Stimulated activated naive CD8-positive, alpha-beta T cell treated with anti-CD3 and anti-CD28 coated beads, Interleukin-15, amount 100 ng/mL, for 72 hours (primary cell): Measurements from ENCODE around the gene MARCHF3.
"Not testable (repeated sequence)": the region's sequence is repeated elsewhere in the genome, so short reads cannot be mapped to it uniquely, and the experiment has no call there.

Experiments
- ATAC-seq: fragments of 150-1000 bp; cut with Tn5 transposase; 2 replicates; pipeline ENCODE4 v1.10.0; 2021; ENCODE audit warnings: mild to moderate bottlenecking, moderate library complexity
- DNase-seq, 2 donors: peaks; one replicate each; pipeline ENCODE4 v3.0.0; 2021 to 2022
- H3K27ac Mint-ChIP-seq, 2 donors: one replicate each; pipeline ENCODE4 v1.8.0; 2022; ENCODE audit warnings: mild to moderate bottlenecking in 2 of 2, mixed read lengths in 2 of 2, moderate library complexity in 2 of 2
- H3K27me3 Mint-ChIP-seq: one replicate; pipeline ENCODE4 v1.8.0; 2022; ENCODE audit warnings: mixed read lengths
- H3K4me1 Mint-ChIP-seq: one replicate; pipeline ENCODE4 v1.8.0; 2022; ENCODE audit warnings: mild to moderate bottlenecking, mixed read lengths
- H3K4me3 Mint-ChIP-seq, 2 donors: one replicate each; pipeline ENCODE4 v1.8.0; 2022; ENCODE audit warnings: mild to moderate bottlenecking in 2 of 2, mixed read lengths in 2 of 2, moderate library complexity in 1 of 2
- H3K9me3 Mint-ChIP-seq, 2 donors: one replicate each; pipeline ENCODE4 v1.8.0; 2022; ENCODE audit warnings: mixed read lengths in 2 of 2

Gene MARCHF3

DNA sequence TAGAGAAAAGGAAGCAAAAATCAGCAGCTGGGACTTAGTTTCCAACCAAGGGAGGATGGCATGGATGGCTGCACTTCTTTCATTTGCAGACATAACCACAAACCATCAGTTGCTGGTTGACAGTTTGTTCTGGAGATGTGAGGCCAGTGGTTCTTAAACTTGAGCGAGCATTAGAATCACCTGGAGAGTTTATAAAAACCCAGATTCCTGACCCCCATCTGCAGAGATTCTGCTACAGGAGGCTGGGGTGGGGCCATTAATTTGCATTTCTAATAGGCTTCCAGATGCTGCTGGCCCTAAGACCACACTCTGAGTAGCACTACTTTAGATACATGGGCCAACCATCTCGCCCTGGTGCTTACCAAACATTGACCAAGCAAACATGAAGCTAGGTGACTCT is 60.8 kb downstream of the MARCHF3 start:
- ATAC-seq, result no peak
- H3K27ac Mint-ChIP-seq, result no peak overlapping the region
- H3K9me3 Mint-ChIP-seq, result peaks cover 0 to 5% of the 10 kb centered on the region in 2 donors
- no peak overlapping the region for H3K4me3 Mint-ChIP-seq
- peaks cover 43% of the 10 kb centered on the region for H3K4me1 Mint-ChIP-seq
- no peak for DNase-seq
- H3K27me3 Mint-ChIP-seq, result no peaks in the 10 kb centered on the region

DNA sequence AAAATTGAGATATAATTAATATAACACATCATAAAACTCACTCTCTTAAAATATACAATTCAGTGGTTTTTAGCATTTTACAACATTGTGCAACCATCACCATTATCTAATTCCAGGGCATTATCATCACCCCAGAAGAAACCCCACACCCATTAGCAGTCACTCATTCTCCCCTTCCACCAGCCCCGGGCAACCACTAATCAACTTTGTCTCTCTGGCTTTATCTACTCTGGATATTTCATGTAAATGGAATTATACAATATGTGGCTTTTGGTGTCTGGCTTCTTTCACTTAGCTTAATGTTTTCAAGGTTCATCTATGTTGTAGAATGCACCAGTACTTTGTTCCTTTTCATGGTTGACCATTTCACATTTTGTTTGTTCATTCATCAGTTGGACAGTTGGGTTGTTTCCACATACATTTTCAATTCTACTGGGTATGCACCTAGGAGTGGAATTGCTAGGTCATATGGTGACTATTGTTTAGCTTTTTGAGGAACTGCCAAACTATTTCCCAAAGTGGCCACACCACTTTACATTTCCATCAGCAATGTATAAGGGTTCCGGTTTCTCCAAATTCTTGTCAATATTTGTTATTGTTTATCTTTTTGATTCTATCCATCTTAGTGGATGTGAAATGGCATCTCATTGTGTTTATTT is 62.4 kb downstream of the MARCHF3 start:
- ATAC-seq (no peak), DNase-seq (no peak)
- Mint-ChIP-seq H3K9me3 (peaks cover 0 to 5% of the 10 kb centered on the region in 2 donors), H3K27ac (no peak overlapping the region), H3K4me1 (peaks cover 37% of the 10 kb centered on the region), H3K4me3 (no peak overlapping the region), H3K27me3 (no peaks in the 10 kb centered on the region)

DNA sequence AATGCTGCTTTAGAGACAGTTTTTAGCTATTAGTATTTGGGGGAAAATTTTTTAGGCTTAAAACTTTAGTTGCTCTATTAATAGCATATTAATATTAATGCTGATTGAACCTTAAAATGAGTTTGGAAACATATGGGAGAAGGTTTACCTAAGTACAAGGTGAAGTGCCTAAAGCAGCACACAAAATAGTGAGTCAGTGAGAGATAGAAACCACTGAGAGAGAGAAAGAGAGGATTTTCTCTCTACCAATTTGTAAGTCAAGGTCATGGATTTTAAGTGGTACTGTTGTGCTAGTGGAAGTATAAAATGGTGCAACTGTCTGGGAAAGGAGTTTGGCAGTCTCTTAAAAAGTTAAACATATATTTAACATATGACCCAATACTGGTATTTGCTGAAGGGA is 64.9 kb downstream of the MARCHF3 start:
- peaks cover 0 to 5% of the 10 kb centered on the region in 2 donors for H3K9me3 Mint-ChIP-seq
- no peak overlapping the region for H3K27ac Mint-ChIP-seq
- no peak overlapping the region for H3K4me3 Mint-ChIP-seq
- no peak for DNase-seq
- H3K27me3 Mint-ChIP-seq, result no peaks in the 10 kb centered on the region
- H3K4me1 Mint-ChIP-seq, result peaks cover 13% of the 10 kb centered on the region
- ATAC-seq, result no peak

DNA sequence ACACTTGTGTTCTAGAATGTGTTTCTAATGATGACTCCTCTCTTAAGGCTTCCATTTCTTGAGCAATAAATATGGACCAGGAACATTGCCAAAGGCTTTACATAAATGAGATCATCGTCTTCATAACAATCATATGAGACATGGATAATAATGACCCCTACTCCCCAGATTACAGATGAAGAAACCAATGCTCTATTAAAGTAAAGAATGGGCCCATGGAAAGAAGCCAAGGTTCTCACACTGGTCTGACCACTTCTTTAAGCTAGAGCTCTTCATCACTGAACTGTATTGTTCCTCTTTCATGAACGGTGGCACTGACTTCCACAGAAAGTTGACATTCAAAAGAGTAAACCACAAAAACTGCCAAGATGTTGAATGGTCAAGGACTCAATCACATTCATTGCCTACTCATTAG is 65.3 kb downstream of the MARCHF3 start:
- no peak overlapping the region for H3K4me3 Mint-ChIP-seq
- no peak overlapping the region for H3K27ac Mint-ChIP-seq
- peaks cover 0 to 5% of the 10 kb centered on the region in 2 donors for H3K9me3 Mint-ChIP-seq
- no peaks in the 10 kb centered on the region for H3K27me3 Mint-ChIP-seq
- no peak for DNase-seq
- no peak for ATAC-seq
- peaks cover 12% of the 10 kb centered on the region for H3K4me1 Mint-ChIP-seq

DNA sequence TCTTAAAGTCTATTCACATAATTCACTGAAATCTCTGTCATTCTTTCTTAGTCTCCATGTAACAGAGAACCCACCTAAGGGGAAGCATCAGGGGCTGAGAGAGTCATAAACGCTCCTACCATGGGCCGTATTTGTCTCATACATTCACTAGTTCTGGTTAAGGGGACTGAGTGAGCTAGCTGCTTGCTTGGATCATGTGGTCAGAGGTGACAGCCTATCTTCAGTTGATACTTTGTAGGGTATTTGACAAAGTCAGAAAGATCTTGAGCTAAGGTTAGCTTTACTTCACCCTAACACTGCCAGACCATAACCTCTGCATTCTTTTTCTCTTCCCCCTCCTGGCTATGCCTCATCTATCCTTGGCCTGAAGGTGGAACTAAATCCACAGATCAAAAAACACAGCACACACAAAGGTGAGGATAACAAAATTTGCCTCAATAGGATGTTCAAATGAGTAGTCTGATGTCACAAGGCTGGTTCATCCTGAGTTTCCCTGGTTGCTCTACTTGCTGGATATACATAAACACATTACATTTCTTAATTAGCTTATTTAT is 66.5 kb downstream of the MARCHF3 start:
- no peak for ATAC-seq
- H3K9me3 Mint-ChIP-seq, result peaks cover 0 to 5% of the 10 kb centered on the region in 2 donors
- peaks cover 5% of the 10 kb centered on the region for H3K4me1 Mint-ChIP-seq
- no peaks in the 10 kb centered on the region for H3K27me3 Mint-ChIP-seq
- DNase-seq, result no peak
- no peak overlapping the region for H3K4me3 Mint-ChIP-seq
- no peak overlapping the region for H3K27ac Mint-ChIP-seq

DNA sequence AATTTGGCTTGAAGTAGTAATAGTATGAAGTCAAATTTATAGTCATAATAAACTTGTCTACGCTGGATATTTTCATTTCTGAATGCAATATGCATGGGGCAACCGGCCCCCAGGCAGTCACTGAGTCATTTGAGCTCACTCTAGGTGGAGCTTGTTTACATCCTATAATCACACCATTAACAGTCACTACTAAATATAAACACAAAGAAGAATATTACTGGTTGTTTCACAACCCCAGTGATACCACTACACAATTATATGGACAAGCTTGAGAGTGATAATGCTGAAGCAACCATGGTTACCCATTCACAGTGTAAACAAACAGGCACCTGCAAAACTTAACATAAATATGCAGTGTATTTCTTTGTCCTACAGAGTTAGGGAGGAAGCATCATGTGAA is 68.7 kb downstream of the MARCHF3 start:
- no peak for DNase-seq

DNA sequence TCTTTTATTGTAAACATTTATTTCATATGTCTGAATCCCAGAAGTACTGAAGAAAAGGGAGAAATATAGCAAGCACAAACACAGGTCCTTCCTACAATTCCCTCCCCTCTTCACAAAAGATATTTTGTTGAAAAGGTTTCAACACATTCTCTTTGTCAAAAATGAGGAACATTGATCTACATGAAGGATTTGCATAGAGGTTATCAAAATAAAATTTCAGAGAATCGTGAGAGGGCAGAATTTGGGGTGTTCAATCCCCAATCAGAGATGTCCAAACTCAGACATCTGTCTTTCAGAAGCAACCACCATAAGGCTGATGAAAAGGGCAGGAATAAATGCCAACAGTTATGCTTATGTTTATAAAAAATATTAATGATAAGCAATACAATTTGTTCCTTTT is 69.2 kb downstream of the MARCHF3 start:
- peak overlapping the region in 1 of 2 donors; percentile 41 for H3K27ac Mint-ChIP-seq
- no peaks in the 10 kb centered on the region for H3K9me3 Mint-ChIP-seq
- DNase-seq, result no peak
- peaks cover 5% of the 10 kb centered on the region for H3K4me1 Mint-ChIP-seq
- no peak for ATAC-seq
- H3K27me3 Mint-ChIP-seq, result no peaks in the 10 kb centered on the region
- no peak overlapping the region for H3K4me3 Mint-ChIP-seq

More for the DNA sequence above, 68.7 kb downstream of the MARCHF3 start:
- H3K27ac Mint-ChIP-seq, result no peak overlapping the region
- H3K4me1 Mint-ChIP-seq, result peaks cover 5% of the 10 kb centered on the region
- no peaks in the 10 kb centered on the region for H3K27me3 Mint-ChIP-seq
- H3K4me3 Mint-ChIP-seq, result no peak overlapping the region
- ATAC-seq, result no peak
- no peaks in the 10 kb centered on the region for H3K9me3 Mint-ChIP-seq

DNA sequence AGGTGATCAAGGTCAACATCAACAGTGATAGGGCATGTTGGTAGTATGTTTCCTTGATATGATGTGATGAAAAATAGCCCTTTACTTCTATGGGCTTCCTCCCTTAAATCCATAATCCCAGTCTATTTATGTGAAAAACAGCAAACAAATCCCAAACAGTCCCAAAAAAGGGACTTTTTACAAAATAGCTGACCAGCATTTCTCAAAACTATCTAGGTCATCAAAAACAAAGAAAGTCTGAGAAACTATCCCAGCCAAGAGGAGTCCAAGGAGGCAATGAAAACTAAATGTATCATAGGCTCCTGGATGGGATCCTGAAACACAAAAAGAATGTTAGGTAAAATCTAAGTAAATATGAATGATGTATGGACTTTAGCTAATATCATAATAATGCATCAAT is 71.2 kb downstream of the MARCHF3 start:
- H3K27me3 Mint-ChIP-seq, result no peaks in the 10 kb centered on the region
- DNase-seq (no peak), ATAC-seq (no peak)
- H3K4me3 Mint-ChIP-seq, result no peak overlapping the region
- no peaks in the 10 kb centered on the region for H3K9me3 Mint-ChIP-seq
- no peak overlapping the region for H3K27ac Mint-ChIP-seq
- H3K4me1 Mint-ChIP-seq, result no peaks in the 10 kb centered on the region

DNA sequence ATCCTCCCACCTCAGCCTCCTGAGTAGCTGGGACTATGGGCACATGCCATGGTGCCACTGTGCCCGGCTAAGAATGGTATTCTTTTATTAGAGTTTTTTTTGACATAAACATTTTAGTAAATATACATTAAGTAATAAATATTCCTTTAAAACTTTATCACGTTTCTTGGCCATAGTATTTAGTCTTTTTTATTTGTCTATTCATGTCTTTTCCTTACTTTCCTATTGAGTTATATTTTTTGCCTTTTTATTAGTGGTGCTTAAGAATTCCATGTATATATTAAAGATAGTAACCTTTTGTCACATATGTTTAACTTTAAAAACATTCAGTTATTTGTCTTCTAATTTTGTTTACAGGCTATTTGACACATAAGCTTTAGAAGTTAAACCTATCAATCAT is 73.4 kb downstream of the MARCHF3 start:
- no peak overlapping the region for H3K27ac Mint-ChIP-seq
- H3K27me3 Mint-ChIP-seq, result no peaks in the 10 kb centered on the region
- no peak overlapping the region for H3K4me3 Mint-ChIP-seq

DNA sequence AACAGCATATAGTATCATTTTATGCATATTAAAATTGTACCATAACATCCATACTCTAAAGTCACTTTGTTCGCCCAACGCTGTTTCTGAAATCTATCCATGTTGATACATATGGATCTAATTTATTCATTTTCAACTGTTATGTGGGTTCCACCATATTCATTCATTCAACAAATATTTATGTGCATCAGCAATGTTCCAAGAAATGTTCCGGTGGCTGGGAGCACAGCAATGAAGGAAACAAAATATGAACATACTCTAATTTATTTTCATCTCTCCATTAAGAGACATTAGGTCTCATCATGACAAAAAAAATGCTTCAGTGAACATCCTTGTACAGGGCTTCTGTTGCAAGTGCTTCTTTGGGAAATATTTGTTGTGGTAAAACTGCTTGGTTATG is 75.4 kb downstream of the MARCHF3 start:
- Mint-ChIP-seq H3K27ac (no peak overlapping the region), H3K27me3 (no peaks in the 10 kb centered on the region), H3K9me3 (no peaks in the 10 kb centered on the region), H3K4me3 (no peak overlapping the region), H3K4me1 (no peaks in the 10 kb centered on the region)
- ATAC-seq (no peak), DNase-seq (no peak)

More for the DNA sequence above, 73.4 kb downstream of the MARCHF3 start:
- no peak for DNase-seq
- no peaks in the 10 kb centered on the region for H3K4me1 Mint-ChIP-seq
- no peaks in the 10 kb centered on the region for H3K9me3 Mint-ChIP-seq
- ATAC-seq, result no peak

DNA sequence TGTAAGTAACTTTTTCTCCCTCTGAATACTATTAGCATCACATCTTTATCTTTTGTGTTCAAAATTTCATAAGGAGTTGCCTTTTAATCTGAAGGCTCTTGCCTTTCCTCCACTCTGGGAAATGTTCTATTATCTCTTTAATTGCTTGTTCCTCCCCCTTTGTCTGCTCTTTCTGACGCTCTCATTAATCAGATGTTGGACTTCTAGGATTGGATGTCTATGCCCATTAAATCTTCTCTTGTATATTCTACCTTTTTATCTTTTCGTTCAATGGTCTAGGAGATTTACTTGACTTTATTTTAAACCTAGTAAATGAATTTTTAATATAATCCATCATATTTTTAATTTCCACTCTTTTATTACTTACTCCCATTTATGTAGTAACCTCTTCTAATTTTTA is 76.7 kb downstream of the MARCHF3 start:
- Mint-ChIP-seq H3K27ac (no peak overlapping the region), H3K4me3 (no peak overlapping the region), H3K27me3 (no peaks in the 10 kb centered on the region), H3K9me3 (no peaks in the 10 kb centered on the region), H3K4me1 (no peaks in the 10 kb centered on the region)
- DNase-seq, result no peak
- ATAC-seq, result no peak

DNA sequence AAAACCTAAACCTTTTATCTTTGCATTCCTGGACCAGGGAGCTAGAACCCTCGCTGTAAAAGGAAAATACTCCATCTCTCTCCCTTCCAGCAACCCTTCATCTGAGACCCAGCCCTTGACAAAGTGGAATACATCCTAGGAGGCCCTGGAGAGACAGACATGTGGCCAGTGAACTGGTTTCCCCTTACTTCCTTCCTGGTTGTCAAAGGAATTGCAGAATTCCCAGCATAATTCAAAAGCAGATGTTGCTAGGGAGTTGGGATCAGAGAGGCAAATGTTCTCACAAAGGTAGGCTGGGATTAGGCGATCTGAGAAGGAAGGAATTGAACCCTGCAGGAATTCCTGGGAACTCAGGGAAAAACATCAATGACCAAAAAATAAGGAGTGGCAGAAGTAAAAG is 80.9 kb downstream of the MARCHF3 start:
- Mint-ChIP-seq H3K4me3 (no peak overlapping the region), H3K27ac (no peak overlapping the region), H3K4me1 (no peaks in the 10 kb centered on the region), H3K9me3 (no peaks in the 10 kb centered on the region), H3K27me3 (no peaks in the 10 kb centered on the region)
- ATAC-seq (no peak), DNase-seq (no peak)

DNA sequence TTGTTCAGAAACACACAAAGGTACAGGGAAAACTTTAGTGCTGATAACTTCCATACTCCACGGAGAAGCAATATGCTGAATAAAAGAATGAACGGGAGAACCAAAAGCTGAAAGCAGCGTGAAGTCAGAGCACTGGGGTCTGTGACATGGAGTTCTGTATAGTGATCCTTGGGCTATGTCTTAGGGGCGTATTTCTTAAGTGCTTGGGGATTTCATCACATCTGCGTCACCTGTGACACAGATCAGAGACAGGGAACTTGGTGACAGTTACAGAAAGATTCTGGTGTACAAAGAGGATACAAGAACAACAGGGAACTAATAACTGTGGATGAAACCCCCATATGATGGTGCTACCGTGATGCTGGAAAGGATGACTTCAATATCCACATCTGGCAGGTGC is 81.9 kb downstream of the MARCHF3 start:
- no peak overlapping the region for H3K4me3 Mint-ChIP-seq
- DNase-seq, result no peak
- H3K27ac Mint-ChIP-seq, result no peak overlapping the region
- H3K4me1 Mint-ChIP-seq, result no peaks in the 10 kb centered on the region
- ATAC-seq, result no peak
- H3K9me3 Mint-ChIP-seq, result no peaks in the 10 kb centered on the region
- H3K27me3 Mint-ChIP-seq, result no peaks in the 10 kb centered on the region

DNA sequence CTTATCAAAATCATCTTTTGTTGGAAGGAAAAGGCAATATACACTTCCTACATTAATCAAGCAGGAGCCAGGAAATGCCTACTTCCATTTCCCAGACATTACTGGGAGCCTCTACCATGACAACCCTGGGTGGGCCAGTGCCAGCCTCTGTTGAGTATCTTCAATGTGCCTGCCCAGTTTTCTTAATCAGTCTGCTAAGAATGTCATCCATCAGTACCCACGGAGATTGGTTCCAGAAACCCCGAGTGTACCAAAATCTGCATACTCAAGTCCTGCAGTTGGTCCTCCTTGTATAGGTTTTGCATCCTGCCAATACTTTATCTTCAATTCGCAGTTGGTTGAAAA is 82.4 kb downstream of the MARCHF3 start:
- ATAC-seq, result no peak
- Mint-ChIP-seq H3K27ac (no peak overlapping the region), H3K4me1 (no peaks in the 10 kb centered on the region), H3K27me3 (no peaks in the 10 kb centered on the region), H3K4me3 (no peak overlapping the region), H3K9me3 (no peaks in the 10 kb centered on the region)
- no peak for DNase-seq

DNA sequence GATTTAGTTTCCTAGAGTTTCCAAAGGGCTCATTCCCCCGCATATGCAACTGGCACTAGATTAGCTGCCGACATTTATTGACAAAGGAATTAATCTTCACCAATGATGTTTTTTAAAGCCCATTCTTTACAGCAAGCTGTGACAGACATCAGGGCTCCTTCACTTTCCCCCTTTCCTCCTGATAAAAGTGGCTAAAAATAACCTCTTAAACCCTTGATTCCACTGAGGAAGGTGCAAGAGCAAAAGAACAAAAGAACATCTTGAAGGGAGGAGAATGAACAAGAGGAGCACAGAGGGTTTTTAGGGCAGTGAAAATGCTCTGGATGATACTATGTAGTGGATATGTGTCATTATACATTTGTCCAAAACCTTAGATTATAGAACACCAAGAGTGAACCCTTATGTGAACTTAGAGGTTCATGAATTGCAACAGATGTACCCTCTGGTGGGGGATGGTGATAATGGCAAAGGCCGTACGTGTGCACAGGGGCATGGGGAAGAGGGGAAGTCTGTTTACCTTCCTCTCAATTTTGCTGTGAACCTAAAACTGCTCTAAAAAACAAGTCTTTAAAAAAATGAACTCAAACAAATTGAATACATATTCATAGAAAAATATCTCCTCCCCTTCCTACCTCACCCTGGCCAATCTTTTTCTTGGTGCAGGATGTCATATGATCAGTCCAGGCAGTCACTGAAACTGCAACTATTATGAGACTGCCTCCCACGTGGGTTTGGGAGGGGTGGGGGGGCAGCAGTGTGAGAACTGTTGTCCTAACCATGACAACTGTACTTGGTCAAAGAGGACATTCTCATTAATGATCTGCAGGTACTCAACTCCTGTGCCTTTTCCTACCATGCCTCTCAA is 83.0 kb downstream of the MARCHF3 start:
- H3K27me3 Mint-ChIP-seq, result no peaks in the 10 kb centered on the region
- no peak for DNase-seq
- no peaks in the 10 kb centered on the region for H3K4me1 Mint-ChIP-seq
- no peaks in the 10 kb centered on the region for H3K9me3 Mint-ChIP-seq
- peak; percentile 85 for ATAC-seq
- H3K27ac Mint-ChIP-seq, result no peak overlapping the region
- no peak overlapping the region for H3K4me3 Mint-ChIP-seq

DNA sequence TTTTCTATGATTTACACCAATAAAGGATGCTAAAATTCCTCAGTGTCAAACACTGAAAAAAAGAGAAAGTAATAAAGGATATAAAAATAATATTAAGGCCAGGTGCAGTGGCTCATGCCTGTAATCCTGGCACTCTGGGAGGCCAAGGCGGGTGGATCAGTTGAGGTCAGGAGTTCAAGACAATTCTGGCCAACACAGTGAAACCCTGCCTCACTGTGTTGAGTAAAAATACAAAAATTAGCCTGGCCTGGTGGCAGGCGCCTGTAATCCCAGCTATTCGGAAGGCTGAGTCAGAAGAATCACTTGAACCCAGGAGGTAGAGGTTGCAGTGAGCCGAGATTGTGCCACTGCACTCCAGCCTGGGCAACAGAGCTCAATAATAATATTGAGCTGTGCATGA is 87.5 kb downstream of the MARCHF3 start:
- not testable (repeated sequence) for H3K27ac Mint-ChIP-seq, H3K4me1 Mint-ChIP-seq, H3K9me3 Mint-ChIP-seq, DNase-seq, ATAC-seq, H3K27me3 Mint-ChIP-seq, H3K4me3 Mint-ChIP-seq
